GM04503 (cell line): ENCODE results near the gene CORO2B.

Source experiments
- DNase-seq: peaks from one replicate; pipeline ENCODE4 v3.0.0-alpha.2; 2012; ENCODE audit warnings: low read depth

Gene CORO2B

GRCh38 chr15:68775671-68776476 is 197.1 kb downstream of the CORO2B start:
- DNase-seq, result no peak

- DNase-seq, result no peak
Measured at GRCh38 chr15:68776477-68777270, 197.9 kb downstream of the CORO2B start.
